Activated CD4-positive, alpha-beta T cell treated with anti-CD3 and anti-CD28 coated beads, Interleukin-2, Interleukin-4, amounts not matched to agents 100 ng/mL and 50 ng/mL, durations not matched to agents 16 hours and 8 hours (primary cell): ENCODE data around the gene PCDHA7.
"Not testable (repeated sequence)": the region's sequence is repeated elsewhere in the genome, so short reads cannot be mapped to it uniquely, and the experiment has no call there.

Experiments used
- DNase-seq: peaks from one replicate; pipeline ENCODE4 v3.0.0-alpha.2; 2020; ENCODE audit warnings: low spot score

The PCDHA7 gene

DNA sequence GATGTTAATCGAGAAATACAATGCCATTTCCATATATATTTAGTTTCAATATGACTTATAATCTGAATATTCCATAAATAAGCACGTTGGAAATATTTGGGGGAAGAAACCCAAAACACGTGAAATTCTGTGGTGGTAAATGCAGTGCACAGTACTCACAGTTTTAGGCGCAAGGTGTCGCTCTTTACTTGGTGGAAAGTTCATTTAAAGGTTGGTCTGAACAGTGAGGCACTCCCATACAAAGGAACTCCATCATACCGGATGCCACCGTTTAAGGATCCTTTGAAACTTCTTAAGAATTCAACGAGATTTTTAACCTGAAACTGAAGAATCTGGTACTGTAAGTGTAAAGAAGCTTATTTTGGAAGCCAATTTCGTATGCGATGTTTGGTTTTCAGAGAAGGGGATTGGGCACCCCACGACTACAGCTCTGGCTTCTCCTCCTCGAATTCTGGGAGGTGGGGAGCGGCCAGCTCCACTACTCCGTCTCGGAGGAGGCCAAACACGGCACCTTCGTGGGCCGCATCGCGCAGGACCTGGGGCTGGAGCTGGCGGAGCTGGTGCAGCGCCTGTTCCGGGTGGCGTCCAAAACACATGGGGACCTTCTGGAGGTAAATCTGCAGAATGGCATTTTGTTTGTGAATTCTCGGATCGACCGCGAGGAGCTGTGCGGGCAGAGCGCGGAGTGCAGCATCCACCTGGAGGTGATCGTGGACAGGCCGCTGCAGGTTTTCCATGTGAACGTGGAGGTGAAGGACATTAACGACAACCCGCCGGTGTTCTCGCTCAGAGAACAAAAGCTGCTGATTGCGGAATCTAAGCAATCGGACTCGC, 34.9 kb downstream of the PCDHA7 start, which contains the start of gene PCDHA11:
Gene PCDHA11 (plus strand): TSS at position 237 of the 834 bp plus-strand sequence. CDS start 147 bp downstream, at position 384.
- no peak for DNase-seq

DNA sequence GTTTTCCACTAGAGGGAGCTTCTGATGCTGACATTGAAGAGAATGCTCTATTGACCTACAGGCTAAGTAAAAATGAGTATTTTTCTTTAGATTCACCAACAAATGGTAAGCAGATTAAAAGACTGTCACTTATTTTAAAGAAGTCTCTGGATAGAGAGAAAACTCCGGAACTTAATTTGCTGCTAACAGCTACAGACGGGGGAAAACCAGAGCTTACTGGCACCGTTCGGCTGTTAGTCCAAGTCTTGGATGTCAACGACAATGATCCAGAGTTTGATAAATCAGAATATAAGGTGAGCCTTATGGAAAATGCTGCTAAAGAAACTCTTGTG, 35.5 kb downstream of the PCDHA7 start:
- DNase-seq = no peak

DNA sequence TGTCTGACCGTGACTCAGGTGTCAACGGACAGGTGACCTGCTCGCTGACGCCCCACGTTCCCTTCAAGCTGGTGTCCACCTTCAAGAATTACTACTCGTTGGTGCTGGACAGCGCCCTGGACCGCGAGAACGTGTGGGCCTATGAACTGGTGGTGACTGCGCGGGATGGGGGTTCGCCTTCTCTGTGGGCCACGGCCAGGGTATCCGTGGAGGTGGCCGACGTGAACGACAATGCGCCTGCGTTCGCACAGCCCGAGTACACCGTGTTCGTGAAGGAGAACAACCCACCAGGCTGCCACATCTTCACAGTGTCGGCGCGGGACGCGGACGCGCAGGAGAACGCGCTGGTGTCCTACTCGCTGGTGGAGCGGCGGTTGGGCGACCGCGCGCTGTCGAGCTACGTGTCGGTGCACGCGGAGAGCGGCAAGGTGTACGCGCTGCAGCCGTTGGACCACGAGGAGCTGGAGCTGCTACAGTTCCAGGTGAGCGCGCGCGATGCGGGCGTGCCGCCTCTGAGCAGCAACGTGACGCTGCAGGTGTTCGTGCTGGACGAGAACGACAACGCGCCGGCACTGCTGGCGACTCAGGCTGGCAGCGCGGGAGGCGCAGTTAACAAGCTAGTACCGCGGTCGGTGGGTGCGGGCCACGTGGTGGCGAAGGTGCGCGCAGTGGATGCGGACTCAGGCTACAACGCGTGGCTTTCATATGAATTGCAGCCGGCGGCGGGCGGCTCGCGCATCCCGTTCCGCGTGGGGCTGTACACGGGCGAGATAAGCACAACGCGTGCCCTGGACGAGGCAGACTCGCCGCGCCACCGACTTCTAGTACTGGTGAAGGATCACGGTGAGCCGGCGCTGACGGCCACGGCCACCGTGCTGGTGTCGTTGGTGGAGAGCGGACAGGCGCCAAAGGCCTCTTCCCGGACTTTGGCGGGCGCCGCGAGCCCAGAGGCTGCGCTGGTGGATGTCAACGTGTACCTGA, 36.4 kb downstream of the PCDHA7 start:
- no peak for DNase-seq

DNA sequence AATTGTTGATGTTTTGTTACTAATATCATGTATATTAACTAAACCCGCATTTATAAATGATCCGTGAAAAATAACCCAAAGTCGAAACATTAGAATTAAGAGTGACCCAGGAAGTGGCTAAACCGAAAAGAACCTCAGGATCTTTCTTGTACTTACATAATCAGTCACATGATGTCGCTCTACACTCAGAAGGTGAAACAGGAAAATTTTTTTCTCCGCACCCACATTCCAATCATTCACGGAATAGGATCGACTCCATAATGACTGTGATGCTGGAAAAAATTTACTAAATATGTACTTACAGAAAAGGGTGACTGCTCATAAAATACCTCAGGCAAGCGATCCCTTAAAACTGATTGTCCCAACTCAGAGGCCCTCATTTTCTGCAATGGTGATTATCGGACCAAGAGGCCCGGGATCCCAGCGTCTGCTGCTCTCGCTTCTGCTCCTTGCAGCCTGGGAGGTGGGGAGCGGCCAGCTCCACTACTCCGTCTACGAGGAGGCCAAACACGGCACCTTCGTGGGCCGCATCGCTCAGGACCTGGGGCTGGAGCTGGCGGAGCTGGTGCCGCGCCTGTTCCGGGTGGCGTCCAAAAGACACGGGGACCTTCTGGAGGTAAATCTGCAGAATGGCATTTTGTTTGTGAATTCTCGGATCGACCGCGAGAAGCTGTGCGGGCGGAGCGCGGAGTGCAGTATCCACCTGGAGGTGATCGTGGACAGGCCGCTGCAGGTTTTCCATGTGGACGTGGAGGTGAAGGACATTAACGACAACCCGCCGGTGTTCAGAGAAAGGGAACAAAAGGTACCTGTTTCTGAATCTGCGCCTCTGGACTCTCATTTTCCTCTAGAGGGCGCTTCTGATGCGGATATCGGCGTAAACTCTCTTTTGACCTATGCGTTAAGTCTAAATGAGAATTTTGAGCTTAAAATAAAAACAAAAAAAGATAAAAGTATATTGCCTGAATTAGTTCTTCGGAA, 41.3 kb downstream of the PCDHA7 start, which contains the start of gene PCDHA12:
Gene PCDHA12 (plus strand): TSS at position 224 of the 981 bp plus-strand sequence. CDS start 165 bp downstream, at position 389.
- no peak for DNase-seq

DNA sequence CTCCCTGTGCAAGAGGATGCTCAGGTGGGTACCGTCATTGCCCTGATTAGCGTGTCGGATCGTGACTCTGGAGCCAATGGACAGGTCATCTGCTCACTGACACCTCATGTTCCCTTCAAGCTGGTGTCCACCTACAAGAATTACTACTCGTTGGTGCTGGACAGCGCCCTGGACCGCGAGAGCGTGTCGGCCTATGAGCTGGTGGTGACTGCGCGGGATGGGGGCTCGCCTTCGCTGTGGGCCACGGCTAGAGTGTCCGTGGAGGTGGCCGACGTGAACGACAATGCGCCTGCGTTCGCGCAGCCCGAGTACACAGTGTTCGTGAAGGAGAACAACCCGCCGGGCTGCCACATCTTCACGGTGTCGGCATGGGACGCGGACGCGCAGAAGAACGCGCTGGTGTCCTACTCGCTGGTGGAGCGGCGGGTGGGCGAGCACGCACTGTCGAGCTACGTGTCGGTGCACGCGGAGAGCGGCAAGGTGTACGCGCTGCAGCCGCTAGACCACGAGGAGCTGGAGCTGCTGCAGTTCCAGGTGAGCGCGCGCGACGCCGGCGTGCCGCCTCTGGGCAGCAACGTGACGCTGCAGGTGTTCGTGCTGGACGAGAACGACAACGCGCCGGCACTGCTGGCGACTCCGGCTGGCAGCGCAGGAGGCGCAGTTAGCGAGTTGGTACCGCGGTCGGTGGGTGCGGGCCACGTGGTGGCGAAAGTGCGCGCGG, 42.6 kb downstream of the PCDHA7 start:
- DNase-seq = not testable (repeated sequence)

DNA sequence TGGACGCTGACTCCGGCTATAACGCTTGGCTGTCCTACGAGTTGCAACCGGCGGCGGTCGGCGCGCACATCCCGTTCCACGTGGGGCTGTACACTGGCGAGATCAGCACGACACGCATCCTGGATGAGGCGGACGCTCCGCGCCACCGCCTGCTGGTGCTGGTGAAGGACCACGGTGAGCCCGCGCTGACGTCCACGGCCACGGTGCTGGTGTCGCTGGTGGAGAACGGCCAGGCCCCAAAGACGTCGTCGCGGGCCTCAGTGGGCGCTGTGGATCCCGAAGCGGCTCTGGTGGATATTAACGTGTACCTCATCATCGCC, 43.2 kb downstream of the PCDHA7 start:
- DNase-seq = no peak

DNA sequence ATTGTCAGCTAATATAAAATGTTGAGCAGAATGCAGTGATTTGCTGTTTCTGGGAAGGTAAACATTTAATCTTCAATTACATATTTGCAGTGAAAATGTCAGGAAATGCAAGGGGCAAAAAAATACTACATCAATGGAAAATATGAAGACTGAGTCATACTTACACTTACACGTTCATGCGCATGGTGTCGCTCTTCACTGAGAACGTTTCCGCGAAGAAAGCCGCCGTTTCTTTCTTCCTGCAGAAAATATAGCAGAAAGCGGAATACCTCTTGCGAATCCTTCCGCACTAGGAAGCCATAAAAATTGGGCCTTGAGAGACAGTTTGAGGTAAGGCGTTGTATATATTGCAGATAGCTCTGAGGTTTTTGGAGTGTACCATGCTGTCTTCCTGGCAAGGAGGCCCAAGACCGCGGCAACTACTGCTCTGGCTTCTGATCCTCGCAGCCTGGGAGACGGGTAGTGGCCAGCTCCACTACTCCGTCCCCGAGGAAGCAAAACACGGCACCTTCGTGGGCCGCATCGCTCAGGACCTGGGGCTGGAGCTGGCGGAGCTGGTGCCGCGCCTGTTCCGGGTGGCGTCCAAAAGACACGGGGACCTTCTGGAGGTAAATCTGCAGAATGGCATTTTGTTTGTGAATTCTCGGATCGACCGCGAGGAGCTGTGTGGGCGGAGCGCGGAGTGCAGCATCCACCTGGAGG, 48.0 kb downstream of the PCDHA7 start, which contains the start of gene PCDHA13:
Gene PCDHA13 (plus strand): TSS at position 236 of the 702 bp plus-strand sequence. CDS start 145 bp downstream, at position 381.
- DNase-seq = no peak

DNA sequence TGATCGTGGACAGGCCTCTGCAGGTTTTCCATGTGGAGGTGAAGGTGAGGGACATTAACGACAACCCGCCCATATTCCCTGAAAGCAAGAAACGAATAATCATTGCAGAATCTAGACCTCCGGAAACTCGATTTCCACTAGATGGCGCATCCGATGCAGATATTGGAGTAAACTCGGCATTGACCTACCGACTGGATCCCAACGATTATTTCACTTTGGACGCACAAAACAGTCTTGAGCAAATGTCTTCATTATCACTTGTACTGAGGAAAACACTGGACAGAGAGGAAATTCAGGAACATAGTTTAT, 48.5 kb downstream of the PCDHA7 start:
- no peak for DNase-seq

DNA sequence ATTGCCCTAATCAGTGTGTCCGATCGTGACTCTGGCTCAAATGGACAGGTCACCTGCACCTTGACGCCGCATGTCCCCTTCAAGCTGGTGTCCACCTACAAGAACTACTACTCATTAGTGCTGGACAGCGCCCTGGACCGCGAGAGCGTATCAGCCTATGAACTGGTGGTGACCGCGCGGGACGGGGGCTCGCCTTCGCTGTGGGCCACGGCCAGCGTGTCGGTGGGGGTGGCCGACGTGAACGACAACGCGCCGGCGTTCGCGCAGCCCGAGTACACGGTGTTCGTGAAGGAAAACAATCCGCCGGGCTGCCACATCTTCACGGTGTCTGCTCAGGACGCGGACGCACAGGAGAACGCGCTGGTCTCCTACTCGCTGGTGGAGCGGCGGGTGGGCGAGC, 49.3 kb downstream of the PCDHA7 start:
- DNase-seq = no peak

DNA sequence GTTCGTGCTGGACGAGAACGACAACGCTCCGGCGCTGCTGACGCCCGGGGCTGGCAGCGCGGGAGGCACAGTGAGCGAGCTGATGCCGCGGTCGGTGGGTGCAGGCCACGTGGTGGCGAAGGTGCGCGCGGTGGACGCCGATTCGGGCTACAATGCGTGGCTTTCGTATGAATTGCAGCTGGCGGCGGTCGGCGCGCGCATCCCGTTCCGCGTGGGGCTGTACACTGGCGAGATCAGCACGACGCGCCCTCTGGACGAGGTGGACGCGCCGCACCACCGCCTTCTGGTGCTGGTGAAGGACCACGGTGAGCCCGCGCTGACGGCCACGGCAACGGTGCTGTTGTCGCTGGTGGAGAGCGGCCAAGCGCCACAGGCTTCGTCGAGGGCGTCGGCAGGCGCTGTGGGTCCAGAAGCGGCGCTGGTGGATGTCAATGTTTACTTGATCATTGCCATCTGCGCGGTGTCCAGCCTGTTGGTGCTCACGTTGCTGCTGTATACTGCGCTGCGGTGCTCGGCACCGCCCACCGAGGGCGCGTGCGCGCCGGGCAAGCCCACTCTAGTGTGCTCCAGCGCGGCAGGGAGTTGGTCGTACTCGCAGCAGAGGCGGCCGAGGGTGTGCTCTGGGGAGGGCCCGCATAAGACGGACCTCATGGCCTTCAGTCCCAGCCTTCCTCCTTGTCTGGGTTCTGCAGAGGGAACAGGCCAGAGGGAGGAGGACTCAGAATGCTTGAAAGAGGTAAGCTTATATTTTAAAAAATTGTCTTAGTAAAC, 50.0 kb downstream of the PCDHA7 start:
- DNase-seq = no peak
